Lower leg skin (tissue), 3 donors: ENCODE data around the gene CAMK2B.

ENCODE experiments used
- CTCF ChIP-seq, 3 donors: fragments of 450-650 bp; IDR thresholded peaks; one replicate each; pipeline ENCODE4 v1.5.1; 2016; ENCODE audit warnings: antibody characterized with exemption in 3 of 3, mild to moderate bottlenecking in 3 of 3, moderate library complexity in 2 of 3
- POLR2A ChIP-seq, 2 donors: fragments of 450-650 bp; IDR thresholded peaks; one replicate each; pipeline ENCODE4 v1.6.1; 2016 to 2017; ENCODE audit warnings: antibody characterized with exemption in 2 of 2, mild to moderate bottlenecking in 1 of 2, moderate library complexity in 1 of 2

GRCh38 chr7:44225566-44226395 lies 99.6 kb downstream of the CAMK2B start:
- no peak for TF ChIP-seq CTCF (IDR thresholded peaks at IDR 0.05)
- TF ChIP-seq POLR2A (IDR thresholded peaks at IDR 0.05) = no peak
